Breast epithelium (tissue), 4 donors: Measurements from ENCODE around the gene NRXN3. TPM values are rescaled to one million over a fixed set of nuclear protein-coding genes. Genes with fewer than 3 reads are reported as not detected.
"Not testable (repeated sequence)": the region's sequence is repeated elsewhere in the genome, so short reads cannot be mapped to it uniquely, and the experiment has no call there.

ENCODE experiments used
- DNase-seq, 2 donors: peaks; one replicate each; pipeline ENCODE4 v3.0.0-alpha.2; 2019; ENCODE audit warnings: low spot score in 2 of 2
- H3K27ac ChIP-seq, 2 donors: fragments of 200-600 bp; sonication (generic) in 1 of 2; one replicate each; pipeline ENCODE4 v1.5.1; 2016 to 2019; ENCODE audit warnings: mild to moderate bottlenecking in 1 of 2
- H3K27me3 ChIP-seq, 2 donors: fragments of 200-600 bp; sonication (generic) in 1 of 2; one replicate each; pipeline versions ENCODE4 v1.5.1 to v1.6.0; 2017 to 2019; ENCODE audit warnings: control low read depth in 1 of 2, mild to moderate bottlenecking in 1 of 2
- H3K36me3 ChIP-seq: fragments of 200-600 bp; one replicate; pipeline ENCODE4 v1.5.1; 2019
- H3K4me1 ChIP-seq, 2 donors: fragments of 200-600 bp; sonication (generic); one replicate each; pipeline ENCODE4 v1.5.1; 2016 to 2019; ENCODE audit warnings: control low read depth in 1 of 2
- H3K4me3 ChIP-seq, 3 donors: fragments of 200-600 bp; sonication (generic); 1 replicate in 2 of 3; 2 replicates in 1 of 3; pipeline ENCODE4 v1.5.1; 2016 to 2019; ENCODE audit warnings: mild to moderate bottlenecking in 3 of 3, moderate library complexity in 2 of 3
- H3K9me3 ChIP-seq, 2 donors: fragments of 200-600 bp; sonication (generic) in 1 of 2; one replicate each; pipeline ENCODE4 v1.5.1; 2016 to 2019; ENCODE audit warnings: control low read depth in 1 of 2
- POLR2A ChIP-seq: fragments of 450-650 bp; IDR thresholded peaks from one replicate; pipeline ENCODE4 v1.6.1; 2016; ENCODE audit warnings: antibody characterized with exemption, mild to moderate bottlenecking, moderate library complexity
- POLR2AphosphoS5 ChIP-seq, 3 donors: sonication (generic); formaldehyde crosslinking; IDR thresholded peaks; one replicate each; pipeline ENCODE4 v1.6.1; 2017; ENCODE audit warnings: antibody characterized with exemption in 3 of 3
- intact Hi-C: fragments of 100-400 bp; cut with DNase I; formaldehyde crosslinking; loops from one replicate; pipeline ENCODE4 v1.15.1; 2023; ENCODE audit warnings: low total_unique reads
- total RNA-seq, 3 donors: library from RNA; depleted of rRNA; stranded (reverse); fragments of >200 nt; gene quantifications; one replicate each; pipeline ENCODE4 v1.1.0, GENCODE V29; 2016
- TF ChIP-seq, protein P1 (sequence below), 3 donors: fragments of 450-650 bp; IDR thresholded peaks; one replicate each; pipeline ENCODE4 v1.5.1; 2016 to 2017; ENCODE audit warnings: antibody characterized with exemption in 3 of 3, mild to moderate bottlenecking in 3 of 3, moderate library complexity in 3 of 3

The NRXN3 gene
- total RNA-seq, 3 donors from 2014 or later, result 2.9 to 3.6 (median 3.5) TPM

- H3K4me3 ChIP-seq, result no peak overlapping the region
- no peak for DNase-seq
- no peaks in the 10 kb centered on the region for H3K27me3 ChIP-seq
- no peaks in the 10 kb centered on the region for H3K36me3 ChIP-seq
- H3K9me3 ChIP-seq, result no peaks in the 10 kb centered on the region
- H3K27ac ChIP-seq, result no peak overlapping the region
- no peaks in the 10 kb centered on the region for H3K4me1 ChIP-seq
- intact Hi-C loops, result no loop called here
- TF ChIP-seq POLR2AphosphoS5 (IDR thresholded peaks at IDR 0.05), result no peak
- TF ChIP-seq, protein P1, sequence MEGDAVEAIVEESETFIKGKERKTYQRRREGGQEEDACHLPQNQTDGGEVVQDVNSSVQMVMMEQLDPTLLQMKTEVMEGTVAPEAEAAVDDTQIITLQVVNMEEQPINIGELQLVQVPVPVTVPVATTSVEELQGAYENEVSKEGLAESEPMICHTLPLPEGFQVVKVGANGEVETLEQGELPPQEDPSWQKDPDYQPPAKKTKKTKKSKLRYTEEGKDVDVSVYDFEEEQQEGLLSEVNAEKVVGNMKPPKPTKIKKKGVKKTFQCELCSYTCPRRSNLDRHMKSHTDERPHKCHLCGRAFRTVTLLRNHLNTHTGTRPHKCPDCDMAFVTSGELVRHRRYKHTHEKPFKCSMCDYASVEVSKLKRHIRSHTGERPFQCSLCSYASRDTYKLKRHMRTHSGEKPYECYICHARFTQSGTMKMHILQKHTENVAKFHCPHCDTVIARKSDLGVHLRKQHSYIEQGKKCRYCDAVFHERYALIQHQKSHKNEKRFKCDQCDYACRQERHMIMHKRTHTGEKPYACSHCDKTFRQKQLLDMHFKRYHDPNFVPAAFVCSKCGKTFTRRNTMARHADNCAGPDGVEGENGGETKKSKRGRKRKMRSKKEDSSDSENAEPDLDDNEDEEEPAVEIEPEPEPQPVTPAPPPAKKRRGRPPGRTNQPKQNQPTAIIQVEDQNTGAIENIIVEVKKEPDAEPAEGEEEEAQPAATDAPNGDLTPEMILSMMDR (IDR thresholded peaks at IDR 0.05), result no peak
- no peak for TF ChIP-seq POLR2A
These were observed 309.1 kb downstream of the NRXN3 start for GRCh38 chr14:78479127-78479780.

DNA sequence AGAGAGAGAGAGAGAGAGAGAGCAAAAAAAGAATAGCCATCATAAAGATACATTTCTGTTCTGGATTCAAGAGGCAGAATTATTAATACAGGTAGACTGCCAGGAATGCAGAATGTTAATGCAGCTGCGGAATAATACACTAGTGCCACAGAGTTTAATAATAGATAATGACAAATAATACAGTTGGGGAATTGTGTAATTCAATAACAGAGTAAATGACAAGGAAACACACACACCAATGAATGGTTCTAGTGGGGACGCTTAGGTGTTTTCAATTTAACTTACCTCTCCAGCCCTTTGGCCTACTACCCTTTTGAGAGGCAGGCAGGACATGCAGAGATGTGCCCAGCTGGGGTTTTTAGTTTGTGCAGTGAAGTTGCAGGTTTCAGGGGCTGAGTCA lies 313.9 kb downstream of the NRXN3 start:
- no peak for DNase-seq
- Histone ChIP-seq H3K36me3 (no peaks in the 10 kb centered on the region), H3K27me3 (no peaks in the 10 kb centered on the region), H3K9me3 (no peaks in the 10 kb centered on the region), H3K4me3 (no peak overlapping the region), H3K4me1 (no peaks in the 10 kb centered on the region), H3K27ac (no peak overlapping the region)
- intact Hi-C loops, result no loop called here
- no peak for TF ChIP-seq POLR2A
- no peak for TF ChIP-seq POLR2AphosphoS5 (IDR thresholded peaks at IDR 0.05)
- TF ChIP-seq, protein P1 (IDR thresholded peaks at IDR 0.05), result no peak

DNA sequence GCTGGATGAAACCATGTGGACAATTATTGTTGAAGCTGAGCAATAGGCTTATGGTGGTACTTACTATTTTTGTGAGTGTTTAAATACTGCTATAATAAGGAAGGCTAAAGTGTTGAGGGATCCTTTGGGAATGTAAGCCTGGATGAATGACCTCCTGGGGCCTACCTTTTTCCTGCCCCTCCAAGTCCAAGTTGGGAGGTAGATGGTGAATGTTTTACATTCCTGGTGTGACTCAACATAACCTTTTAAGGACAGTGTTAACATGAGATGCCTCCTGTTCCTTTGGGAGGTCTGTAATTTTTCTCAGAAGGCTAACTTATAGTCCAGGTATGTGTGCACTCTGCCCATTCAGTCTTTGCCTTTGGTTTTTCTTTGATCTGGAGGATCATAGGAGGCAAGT lies 315.9 kb downstream of the NRXN3 start:
- Histone ChIP-seq H3K27me3 (no peaks in the 10 kb centered on the region), H3K4me3 (no peak overlapping the region), H3K9me3 (no peaks in the 10 kb centered on the region), H3K27ac (no peak overlapping the region), H3K4me1 (no peaks in the 10 kb centered on the region), H3K36me3 (no peaks in the 10 kb centered on the region)
- DNase-seq, result no peak
- TF ChIP-seq, protein P1 (IDR thresholded peaks at IDR 0.05), result no peak
- TF ChIP-seq POLR2AphosphoS5 (IDR thresholded peaks at IDR 0.05), result no peak
- no peak for TF ChIP-seq POLR2A
- intact Hi-C loops, result no loop called here

- TF ChIP-seq, protein P1 (IDR thresholded peaks at IDR 0.05), result no peak
- no peak for TF ChIP-seq POLR2AphosphoS5 (IDR thresholded peaks at IDR 0.05)
- no peak for TF ChIP-seq POLR2A
- H3K4me1 ChIP-seq, result no peaks in the 10 kb centered on the region
- no peaks in the 10 kb centered on the region for H3K36me3 ChIP-seq
- no peaks in the 10 kb centered on the region for H3K9me3 ChIP-seq
- H3K4me3 ChIP-seq, result no peak overlapping the region
- H3K27me3 ChIP-seq, result no peaks in the 10 kb centered on the region
- no peak overlapping the region for H3K27ac ChIP-seq
- intact Hi-C loops, result no loop called here
- DNase-seq, result no peak
These were observed 316.4 kb downstream of the NRXN3 start for GRCh38 chr14:78486621-78487020.

DNA sequence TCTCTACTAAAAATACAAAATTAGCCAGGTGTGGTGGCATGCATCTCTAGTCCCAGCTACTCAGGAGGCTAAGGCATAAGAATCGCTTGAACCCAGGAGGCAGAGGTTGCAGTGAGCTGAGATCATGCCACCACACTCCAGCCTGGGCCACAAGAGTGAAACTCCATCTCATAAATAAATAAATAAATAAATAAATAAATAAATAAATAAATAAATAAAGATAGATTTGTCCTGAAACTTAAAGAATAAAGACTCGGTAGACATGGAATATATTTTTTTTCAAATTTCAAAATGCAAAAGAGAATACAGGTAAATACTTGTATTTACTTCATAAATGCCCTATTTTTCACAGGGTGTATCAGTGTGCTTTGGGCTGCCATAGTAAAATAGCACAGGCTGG lies 317.4 kb downstream of the NRXN3 start:
- H3K9me3 ChIP-seq, DNase-seq, H3K4me1 ChIP-seq, H3K36me3 ChIP-seq, H3K27me3 ChIP-seq, intact Hi-C loops, H3K4me3 ChIP-seq, H3K27ac ChIP-seq: not testable (repeated sequence)

DNA sequence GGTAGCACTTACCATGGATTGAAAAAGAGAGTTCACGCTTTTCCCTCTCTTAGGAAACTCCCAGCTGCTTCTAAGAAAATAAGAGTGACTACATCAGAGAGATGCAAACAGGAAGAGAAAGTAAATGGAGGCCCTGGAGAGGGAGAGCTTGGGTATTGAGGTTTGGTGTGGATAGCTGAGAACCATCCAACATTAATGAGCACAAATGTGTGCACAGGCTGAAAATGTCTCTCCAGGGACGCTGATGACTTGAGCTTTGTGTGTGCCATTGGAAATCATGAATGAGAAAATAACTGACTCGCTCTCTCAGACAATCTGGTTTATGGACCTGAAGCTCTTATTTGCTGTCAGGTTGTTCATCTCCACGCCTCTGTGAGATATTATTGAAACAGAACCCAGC lies 318.8 kb downstream of the NRXN3 start:
- Histone ChIP-seq H3K4me3 (no peak overlapping the region), H3K36me3 (no peaks in the 10 kb centered on the region), H3K9me3 (no peaks in the 10 kb centered on the region), H3K4me1 (no peaks in the 10 kb centered on the region), H3K27ac (no peak overlapping the region), H3K27me3 (no peaks in the 10 kb centered on the region)
- intact Hi-C loops, result no loop called here
- DNase-seq, result no peak
- TF ChIP-seq, protein P1 (IDR thresholded peaks at IDR 0.05), result no peak
- TF ChIP-seq POLR2AphosphoS5 (IDR thresholded peaks at IDR 0.05) (no peak), POLR2A (no peak)
